K562 (cell line): ENCODE measurements around the gene NKD1. TPM values are rescaled to one million over a fixed set of nuclear protein-coding genes. Genes with fewer than 3 reads are reported as not detected.

Experiments
- C11orf30 ChIP-seq: fragments of 450-650 bp; IDR thresholded peaks from 2 replicates; pipeline ENCODE4 v1.6.1; 2016; ENCODE audit warnings: low read depth, mild to moderate bottlenecking
- CHD4 ChIP-seq: fragments of 200-600 bp; sonication (generic); IDR thresholded peaks from 3 replicates; pipeline ENCODE4 v1.6.1; 2012; ENCODE audit warnings: low read depth, mild to moderate bottlenecking, mixed read lengths, low read length, inconsistent platforms; ENCODE audit not compliant: insufficient read depth, insufficient replicate concordance, poor library complexity, severe bottlenecking
- HNRNPLL ChIP-seq: fragments of 200-400 bp; formaldehyde crosslinking; IDR thresholded peaks from 2 replicates; pipeline ENCODE4 v1.6.1; 2017; ENCODE audit warnings: low read length, low read depth, mild to moderate bottlenecking; ENCODE audit not compliant: poor library complexity, severe bottlenecking
- MAFF ChIP-seq: IDR thresholded peaks from 2 replicates; pipeline ENCODE4 v1.6.1; 2012; ENCODE audit warnings: low read length, improper control_type of control experiment
- MEIS2 ChIP-seq: fragments of 450-650 bp; IDR thresholded peaks from 2 replicates; pipeline ENCODE4 v1.6.1; 2014; ENCODE audit warnings: mild to moderate bottlenecking; ENCODE audit not compliant: partially characterized antibody
- NONO ChIP-seq, 2 experiments: fragments of 200-400 bp in 1 of 2; fragments of 450-650 bp in 1 of 2; formaldehyde crosslinking in 1 of 2; IDR thresholded peaks; 2 replicates each; pipeline ENCODE4 v1.6.1; 2017; ENCODE audit warnings: low read depth in 2 of 2, mild to moderate bottlenecking in 2 of 2, moderate library complexity in 2 of 2, low read length in 1 of 2
- SMAD1 ChIP-seq: fragments of 150-350 bp; IDR thresholded peaks from 2 replicates; pipeline ENCODE4 v1.6.1; 2014; ENCODE audit warnings: low read length, low read depth; ENCODE audit not compliant: partially characterized antibody
- TEAD4 ChIP-seq, 2 experiments: sonication (generic) in 1 of 2; formaldehyde crosslinking in 1 of 2; IDR thresholded peaks; 2 replicates each; pipeline versions ENCODE4 v1.6.1 to v1.8.0; 2012 to 2022; ENCODE audit warnings: borderline replicate concordance in 1 of 2, inconsistent platforms in 1 of 2, low read length in 1 of 2, mild to moderate bottlenecking in 1 of 2, missing genetic modification reagents in 1 of 2
- ZNF316 ChIP-seq: fragments of 450-650 bp; IDR thresholded peaks from 2 replicates; pipeline ENCODE4 v1.6.1; 2016
- ZNF696 ChIP-seq: fragments of 250-450 bp; sonication (Bioruptor Pico); conservative IDR thresholded peaks from 2 replicates; pipeline ENCODE4 v1.4.0; 2020; ENCODE audit warnings: mild to moderate bottlenecking, moderate library complexity
- polyA plus RNA-seq, 8 experiments: library from polyadenylated mRNA; depleted of rRNA in 4 of 8; stranded (reverse) in 5 of 8; unstranded in 3 of 8; fragments of >200 nt; fragmentation: Nextera tagmentation in 2 of 8; fragmentation: Illumina TruSeq in 1 of 8; extraction: Ambion mirVana in 2 of 8; extraction: Trizol in 1 of 8; gene quantifications; 2 replicates each; pipeline versions ENCODE4 v1.2.1 to v1.2.3, GENCODE V29; 2011 to 2014; ENCODE audit warnings: inconsistent platforms in 1 of 8, missing spikeins in 1 of 8
- total RNA-seq, 7 experiments: library from RNA; depleted of rRNA in 6 of 7; stranded (reverse); fragments of >200 nt in 6 of 7; fragmentation: Illumina TruSeq in 2 of 7; extraction: Trizol in 2 of 7; gene quantifications; 2 replicates each; pipeline versions ENCODE4 v1.2.1 to v1.2.3, GENCODE V29; 2011 to 2021; ENCODE audit warnings: low replicate concordance in 1 of 7
- TF ChIP-seq, protein P1 (sequence below): fragments of 450-650 bp; formaldehyde crosslinking; IDR thresholded peaks from 2 replicates; pipeline ENCODE4 v1.4.0; 2022; ENCODE audit warnings: missing genetic modification characterization

Gene NKD1
- total and polyA plus RNA-seq, 9 of the 15 experiments (the other 6 are each of a cell fraction or from before 2014, with no cell fraction given): under 0.01 to 0.24 (median 0.04) TPM; not detected in 2

DNA sequence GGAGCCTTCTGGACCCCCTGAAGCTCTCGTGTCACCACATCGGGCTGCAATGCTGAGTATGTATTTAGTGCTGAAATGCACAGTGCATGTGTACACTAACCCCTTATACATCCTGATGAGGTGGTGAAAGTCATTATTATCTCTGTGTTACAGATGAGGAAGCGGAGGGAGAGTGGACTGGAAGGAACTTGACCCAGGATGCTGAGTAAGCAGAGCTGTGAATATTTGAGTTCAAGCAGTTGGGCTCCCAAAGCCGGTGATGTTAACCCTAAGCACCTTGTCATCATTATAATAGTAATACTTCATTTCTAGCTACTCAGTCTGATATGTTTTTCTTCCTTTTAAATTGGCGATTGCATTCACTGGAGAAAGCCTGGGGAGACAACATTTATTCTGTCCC is 25.9 kb upstream of the NKD1 start (continued):
- TF ChIP-seq HNRNPLL (no peak), NONO (IDR thresholded peaks at IDR 0.05; ENCODE audit: low read depth in 2 of 2, low read length in 1 of 2) (no peak), MAFF (peak; percentile 17; the same call in 1 of the 2 replicates), SMAD1 (no peak), MEIS2 (peak; percentile 15), CHD4 (no peak), C11orf30 (peak; percentile 69), ZNF316 (peak; percentile 69), ZNF696 (no peak), TEAD4 (IDR thresholded peaks at IDR 0.05; ENCODE audit: low read length) (no peak), TEAD4 (CRISPR knock-in tag; IDR thresholded peaks at IDR 0.05; ENCODE audit: borderline replicate concordance) (no peak)
- TF ChIP-seq, protein P1, sequence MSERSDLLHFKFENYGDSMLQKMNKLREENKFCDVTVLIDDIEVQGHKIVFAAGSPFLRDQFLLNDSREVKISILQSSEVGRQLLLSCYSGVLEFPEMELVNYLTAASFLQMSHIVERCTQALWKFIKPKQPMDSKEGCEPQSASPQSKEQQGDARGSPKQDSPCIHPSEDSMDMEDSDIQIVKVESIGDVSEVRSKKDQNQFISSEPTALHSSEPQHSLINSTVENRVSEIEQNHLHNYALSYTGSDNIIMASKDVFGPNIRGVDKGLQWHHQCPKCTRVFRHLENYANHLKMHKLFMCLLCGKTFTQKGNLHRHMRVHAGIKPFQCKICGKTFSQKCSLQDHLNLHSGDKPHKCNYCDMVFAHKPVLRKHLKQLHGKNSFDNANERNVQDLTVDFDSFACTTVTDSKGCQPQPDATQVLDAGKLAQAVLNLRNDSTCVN: no peak
- TF ChIP-seq, all 486 proteins: peak for 6
